Nephron (organoid): ENCODE measurements around the gene KCNG2.

Source experiments
- H3K27ac Mint-ChIP-seq, 3 experiments: 2 replicates each; pipeline ENCODE4 v1.8.0; 2020; ENCODE audit warnings: mixed read lengths in 3 of 3, mild to moderate bottlenecking in 2 of 3, moderate library complexity in 1 of 3
- H3K27me3 Mint-ChIP-seq: 2 replicates; pipeline ENCODE4 v1.8.0; 2021; ENCODE audit warnings: low read depth, mild to moderate bottlenecking, moderate library complexity, mixed read lengths
- H3K36me3 Mint-ChIP-seq: 2 replicates; pipeline ENCODE4 v1.8.0; 2020; ENCODE audit warnings: low read depth, mixed read lengths
- H3K4me1 Mint-ChIP-seq: 2 replicates; pipeline ENCODE4 v1.8.0; 2020; ENCODE audit warnings: mixed read lengths
- H3K4me3 Mint-ChIP-seq, 3 experiments: 2 replicates each; pipeline ENCODE4 v1.8.0; 2020; ENCODE audit warnings: mild to moderate bottlenecking in 3 of 3, mixed read lengths in 3 of 3, moderate library complexity in 2 of 3
- H3K9me3 Mint-ChIP-seq: 2 replicates; pipeline ENCODE4 v1.8.0; 2020; ENCODE audit warnings: mixed read lengths
- TF ChIP-seq, protein P1 (sequence below), 3 experiments: fragments of 200-600 bp; sonication (generic); IDR thresholded peaks; one replicate each; pipeline ENCODE4 v1.5.0; 2021; ENCODE audit warnings: antibody characterized with exemption in 3 of 3; ENCODE audit not compliant: unreplicated experiment in 3 of 3

Gene KCNG2

DNA sequence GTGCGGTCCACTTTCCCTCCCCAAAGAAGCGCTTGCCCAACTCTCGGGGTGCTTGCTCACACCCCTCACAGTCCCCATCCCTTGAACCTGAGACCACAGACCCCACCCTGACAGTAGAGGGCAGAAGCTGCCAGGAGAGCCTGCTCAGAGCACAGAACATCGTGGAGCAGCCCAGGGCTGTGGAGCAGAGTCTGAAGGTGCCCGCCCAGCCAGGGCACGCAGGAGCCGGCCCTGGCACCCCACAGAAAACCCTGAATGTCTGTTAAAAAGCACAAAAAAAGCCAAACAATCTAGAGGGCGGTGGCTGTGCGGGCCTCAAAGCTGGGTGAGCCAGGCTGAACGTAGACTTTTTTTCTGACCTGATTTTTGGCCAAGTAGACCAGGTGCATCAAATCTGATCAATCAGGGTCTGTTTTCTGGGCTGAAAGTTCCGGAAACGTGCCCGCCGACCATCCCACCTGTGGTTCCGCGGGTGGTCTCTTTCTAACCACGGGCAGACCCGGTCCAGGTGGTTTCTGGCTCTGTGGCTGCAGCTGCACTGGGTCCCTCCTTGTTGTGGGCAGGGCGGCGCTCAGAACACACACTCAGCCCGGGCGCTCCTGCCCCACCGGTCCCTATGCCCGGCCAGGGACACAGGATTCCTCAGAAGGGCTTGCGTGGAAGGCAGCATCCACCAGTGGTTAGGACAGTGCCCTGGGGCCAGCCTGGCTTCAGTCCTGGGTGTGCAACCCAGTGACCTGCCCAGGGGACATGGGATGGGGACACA, 87.4 kb downstream of the KCNG2 start:
- H3K9me3 Mint-ChIP-seq, result peaks cover 26% of the 10 kb centered on the region
- no peak overlapping the region for H3K27ac Mint-ChIP-seq
- no peaks in the 10 kb centered on the region for H3K27me3 Mint-ChIP-seq

DNA sequence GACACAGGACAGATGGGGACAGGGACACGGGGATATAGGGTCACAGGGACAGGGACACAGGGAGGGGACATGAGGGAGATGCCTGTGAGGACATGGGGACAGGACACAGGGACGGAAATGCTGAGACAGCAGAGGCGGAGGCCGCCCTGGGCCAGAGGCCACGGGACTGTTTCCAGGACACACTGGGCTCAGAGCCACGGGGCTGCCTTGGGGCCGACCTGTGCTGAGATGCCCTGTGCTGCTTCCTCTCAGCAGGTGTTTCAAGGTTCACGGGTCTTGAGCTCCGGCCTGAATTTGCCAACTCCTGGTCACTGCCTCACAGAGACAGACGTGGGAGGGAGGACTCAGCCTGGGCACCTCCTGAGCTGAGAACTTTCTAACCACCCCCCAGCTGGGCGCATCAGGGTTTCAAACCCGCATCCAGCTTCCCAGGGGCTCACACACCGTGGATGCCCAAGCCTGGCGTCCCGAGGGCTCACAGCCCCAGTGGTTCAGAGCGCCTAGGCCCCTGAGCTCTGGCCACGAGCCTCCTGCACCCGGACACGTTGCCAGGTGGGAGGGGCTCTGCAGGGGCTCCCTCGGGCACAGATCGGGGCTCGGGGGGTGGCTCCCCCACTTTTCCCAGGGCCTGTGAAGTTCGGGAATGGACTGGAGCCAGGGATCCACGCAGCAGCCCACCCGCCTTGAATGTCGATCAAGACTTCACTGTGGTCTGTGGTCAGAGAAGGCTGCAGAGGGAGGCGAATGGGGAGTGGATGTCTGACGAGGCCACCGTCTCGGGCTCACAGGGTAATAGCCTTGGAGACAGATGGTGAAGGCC, 89.7 kb downstream of the KCNG2 start:
- Mint-ChIP-seq H3K4me3 (no peak overlapping the region), H3K27me3 (no peaks in the 10 kb centered on the region), H3K27ac (no peak overlapping the region), H3K36me3 (peaks cover 9% of the 10 kb centered on the region), H3K4me1 (no peaks in the 10 kb centered on the region), H3K9me3 (peaks cover 40% of the 10 kb centered on the region)
- TF ChIP-seq, protein P1, sequence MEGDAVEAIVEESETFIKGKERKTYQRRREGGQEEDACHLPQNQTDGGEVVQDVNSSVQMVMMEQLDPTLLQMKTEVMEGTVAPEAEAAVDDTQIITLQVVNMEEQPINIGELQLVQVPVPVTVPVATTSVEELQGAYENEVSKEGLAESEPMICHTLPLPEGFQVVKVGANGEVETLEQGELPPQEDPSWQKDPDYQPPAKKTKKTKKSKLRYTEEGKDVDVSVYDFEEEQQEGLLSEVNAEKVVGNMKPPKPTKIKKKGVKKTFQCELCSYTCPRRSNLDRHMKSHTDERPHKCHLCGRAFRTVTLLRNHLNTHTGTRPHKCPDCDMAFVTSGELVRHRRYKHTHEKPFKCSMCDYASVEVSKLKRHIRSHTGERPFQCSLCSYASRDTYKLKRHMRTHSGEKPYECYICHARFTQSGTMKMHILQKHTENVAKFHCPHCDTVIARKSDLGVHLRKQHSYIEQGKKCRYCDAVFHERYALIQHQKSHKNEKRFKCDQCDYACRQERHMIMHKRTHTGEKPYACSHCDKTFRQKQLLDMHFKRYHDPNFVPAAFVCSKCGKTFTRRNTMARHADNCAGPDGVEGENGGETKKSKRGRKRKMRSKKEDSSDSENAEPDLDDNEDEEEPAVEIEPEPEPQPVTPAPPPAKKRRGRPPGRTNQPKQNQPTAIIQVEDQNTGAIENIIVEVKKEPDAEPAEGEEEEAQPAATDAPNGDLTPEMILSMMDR (IDR thresholded peaks at IDR 0.05; ENCODE audit: unreplicated experiment in 3 of 3), result no peak

More for the DNA sequence above, 87.4 kb downstream of the KCNG2 start:
- TF ChIP-seq, protein P1 (IDR thresholded peaks at IDR 0.05; ENCODE audit: unreplicated experiment in 3 of 3), result no peak
- no peaks in the 10 kb centered on the region for H3K4me1 Mint-ChIP-seq
- H3K36me3 Mint-ChIP-seq, result peaks cover 4% of the 10 kb centered on the region
- no peak overlapping the region for H3K4me3 Mint-ChIP-seq

DNA sequence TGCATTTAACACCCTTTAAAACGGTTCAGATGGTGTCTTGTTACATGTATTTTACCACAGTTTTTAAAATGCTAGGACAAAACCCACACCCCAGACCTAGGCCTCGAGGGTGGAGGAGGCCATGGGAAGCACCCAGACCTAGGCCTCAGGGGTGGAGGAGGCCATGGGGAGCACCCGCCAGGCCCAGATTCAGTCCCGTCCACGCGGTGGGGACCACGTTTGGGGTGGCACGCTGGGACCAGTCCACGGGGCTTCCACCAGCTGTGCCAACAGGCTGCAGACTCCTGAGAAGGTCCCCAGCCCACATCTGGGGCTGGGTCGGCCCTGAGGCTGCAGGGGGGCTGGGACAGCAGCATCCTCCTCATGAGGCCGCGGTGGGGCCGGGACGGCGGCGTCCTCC, 90.3 kb downstream of the KCNG2 start:
- Mint-ChIP-seq H3K4me1 (no peaks in the 10 kb centered on the region), H3K36me3 (peaks cover 16% of the 10 kb centered on the region), H3K9me3 (peaks cover 46% of the 10 kb centered on the region), H3K27me3 (no peaks in the 10 kb centered on the region), H3K4me3 (no peak overlapping the region), H3K27ac (no peak overlapping the region)
- TF ChIP-seq, protein P1 (IDR thresholded peaks at IDR 0.05; ENCODE audit: unreplicated experiment in 3 of 3), result no peak

DNA sequence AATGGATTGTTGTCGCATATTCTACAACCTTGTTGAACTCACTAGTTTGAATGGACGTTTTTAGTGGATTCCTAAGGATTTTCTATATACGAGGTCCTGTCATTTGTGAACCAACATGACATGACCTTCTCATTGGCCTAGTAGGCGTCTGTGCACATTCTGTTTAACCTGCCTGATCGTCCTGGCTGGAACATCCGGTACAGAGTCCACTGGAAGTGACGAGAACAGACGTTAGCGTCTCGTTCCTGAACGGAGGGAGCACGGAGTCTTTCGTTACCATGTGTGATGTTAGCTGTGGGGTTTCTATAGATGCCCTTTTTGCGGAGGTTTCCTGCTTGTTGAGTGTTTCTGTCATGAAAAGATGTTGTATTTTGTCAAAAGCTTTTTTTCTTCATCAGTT, 91.8 kb downstream of the KCNG2 start:
- H3K27ac Mint-ChIP-seq, result no peak overlapping the region
- peaks cover 30% of the 10 kb centered on the region for H3K36me3 Mint-ChIP-seq
- no peaks in the 10 kb centered on the region for H3K27me3 Mint-ChIP-seq
- no peaks in the 10 kb centered on the region for H3K4me1 Mint-ChIP-seq
- H3K9me3 Mint-ChIP-seq, result peaks cover 61% of the 10 kb centered on the region
- H3K4me3 Mint-ChIP-seq, result no peak overlapping the region
- TF ChIP-seq, protein P1 (IDR thresholded peaks at IDR 0.05; ENCODE audit: unreplicated experiment in 3 of 3), result no peak

DNA sequence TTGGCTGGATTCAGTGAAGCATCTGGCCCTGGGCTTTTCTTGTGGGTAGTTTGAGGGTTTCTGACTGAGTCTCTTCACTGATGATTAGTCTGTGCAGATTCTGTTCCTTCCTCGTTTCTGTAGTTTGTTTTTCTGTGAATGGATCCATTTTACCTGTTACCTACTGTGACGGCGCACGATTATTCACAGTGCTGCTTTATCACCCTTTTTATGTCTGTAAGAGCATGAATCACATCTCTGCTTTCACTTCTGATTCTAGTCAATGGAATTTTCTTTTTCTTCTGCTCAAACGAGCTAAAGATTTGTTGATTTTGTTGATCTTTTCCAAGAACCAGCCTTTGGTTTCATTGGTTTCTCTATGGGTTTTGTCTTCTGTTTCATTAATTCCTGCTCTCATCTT, 92.9 kb downstream of the KCNG2 start:
- no peaks in the 10 kb centered on the region for H3K27me3 Mint-ChIP-seq
- TF ChIP-seq, protein P1 (IDR thresholded peaks at IDR 0.05; ENCODE audit: unreplicated experiment in 3 of 3), result no peak
- H3K27ac Mint-ChIP-seq, result no peak overlapping the region
- H3K4me1 Mint-ChIP-seq, result no peaks in the 10 kb centered on the region
- no peak overlapping the region for H3K4me3 Mint-ChIP-seq
- peaks cover 34% of the 10 kb centered on the region for H3K36me3 Mint-ChIP-seq
- peaks cover 69% of the 10 kb centered on the region for H3K9me3 Mint-ChIP-seq
